Measurements from ENCODE around the gene SLC43A2. TPM values are rescaled to one million over a fixed set of nuclear protein-coding genes. Genes with fewer than 3 reads are reported as not detected.
A peak's percentile ranks its signal among the peaks of the same experiment; 100 is the strongest.

The SLC43A2 gene
- total and polyA plus RNA-seq, 10 donors = 12.6 to 84.6 (median 61.2) TPM

GRCh38 chr17:1568950-1569810 is 59.5 kb downstream of the SLC43A2 start:
- WGBS, 5 donors = 72 to 80% (median 75%) methylated on average over 27 of the region's 27 CpGs
- peaks cover 4 to 35% (median 27%) of the 10 kb centered on the region in 6 donors for H3K4me1 ChIP-seq
- no peak for DNase-seq
- no peak overlapping the region for H3K4me3 ChIP-seq
- no peak overlapping the region for H3K27ac ChIP-seq
- H3K9me3 ChIP-seq = no peaks in the 10 kb centered on the region
- intact Hi-C loops (cut with DNase I; ENCODE audit: low total_unique reads) = no loop called here
- H3K36me3 ChIP-seq = no peaks in the 10 kb centered on the region
- H3K27me3 ChIP-seq (replicated peaks in 1 of 7) = no peaks in the 10 kb centered on the region
- TF ChIP-seq POLR2AphosphoS5 (IDR thresholded peaks at IDR 0.05) (peak in 1 of 3 donors; percentile 8), POLR2A (IDR thresholded peaks at IDR 0.05) (no peak)
- TF ChIP-seq, protein P1, sequence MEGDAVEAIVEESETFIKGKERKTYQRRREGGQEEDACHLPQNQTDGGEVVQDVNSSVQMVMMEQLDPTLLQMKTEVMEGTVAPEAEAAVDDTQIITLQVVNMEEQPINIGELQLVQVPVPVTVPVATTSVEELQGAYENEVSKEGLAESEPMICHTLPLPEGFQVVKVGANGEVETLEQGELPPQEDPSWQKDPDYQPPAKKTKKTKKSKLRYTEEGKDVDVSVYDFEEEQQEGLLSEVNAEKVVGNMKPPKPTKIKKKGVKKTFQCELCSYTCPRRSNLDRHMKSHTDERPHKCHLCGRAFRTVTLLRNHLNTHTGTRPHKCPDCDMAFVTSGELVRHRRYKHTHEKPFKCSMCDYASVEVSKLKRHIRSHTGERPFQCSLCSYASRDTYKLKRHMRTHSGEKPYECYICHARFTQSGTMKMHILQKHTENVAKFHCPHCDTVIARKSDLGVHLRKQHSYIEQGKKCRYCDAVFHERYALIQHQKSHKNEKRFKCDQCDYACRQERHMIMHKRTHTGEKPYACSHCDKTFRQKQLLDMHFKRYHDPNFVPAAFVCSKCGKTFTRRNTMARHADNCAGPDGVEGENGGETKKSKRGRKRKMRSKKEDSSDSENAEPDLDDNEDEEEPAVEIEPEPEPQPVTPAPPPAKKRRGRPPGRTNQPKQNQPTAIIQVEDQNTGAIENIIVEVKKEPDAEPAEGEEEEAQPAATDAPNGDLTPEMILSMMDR (IDR thresholded peaks at IDR 0.05 in 8 of 11, conservative IDR thresholded peaks at IDR 0.05 in 3 of 11) = no peak

DNA sequence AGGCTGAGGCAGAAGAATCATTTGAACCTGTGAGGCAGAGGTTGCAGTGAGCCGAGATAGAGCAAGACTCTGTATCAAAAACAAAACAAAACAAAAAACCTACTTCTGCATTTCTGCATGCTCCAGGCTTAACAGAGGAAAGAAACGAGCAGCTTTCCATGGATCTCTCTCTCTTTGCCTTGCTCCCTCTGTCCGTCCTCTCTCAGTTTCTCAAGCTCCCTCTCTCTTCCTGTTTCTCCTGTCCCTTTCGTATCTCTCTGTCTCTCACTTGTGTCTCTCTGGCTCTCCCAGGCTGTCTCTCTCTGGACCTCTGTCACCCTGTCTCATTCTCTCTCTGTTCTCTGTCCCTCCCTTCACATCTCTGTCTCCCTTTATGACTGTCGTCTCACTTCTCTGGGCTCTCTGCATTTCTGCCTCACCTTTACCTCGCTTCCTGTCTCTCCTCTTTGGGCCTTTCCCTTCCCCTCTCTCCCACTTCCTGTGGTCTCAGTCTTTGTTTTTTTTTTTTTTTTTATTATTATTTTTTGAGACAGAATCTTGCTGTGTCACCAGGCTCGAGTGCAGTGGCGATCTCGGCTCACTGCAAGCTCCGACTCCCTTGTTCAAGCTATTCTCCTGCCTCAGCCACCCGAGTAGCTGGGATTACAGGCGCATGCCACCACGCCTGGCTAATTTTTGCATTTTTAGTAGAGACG is 62.0 kb downstream of the SLC43A2 start:
- Histone ChIP-seq H3K9me3 (no peaks in the 10 kb centered on the region), H3K4me3 (peak overlapping the region in 2 of 8 donors; percentile 13 to 50), H3K27me3 (replicated peaks in 1 of 7) (no peaks in the 10 kb centered on the region), H3K36me3 (no peaks in the 10 kb centered on the region), H3K27ac (peak overlapping the region in 6 of 8 donors; percentile 5 to 77 (median 58)), H3K4me1 (peaks cover 6 to 40% (median 31%) of the 10 kb centered on the region in 6 donors)
- intact Hi-C loops (cut with DNase I; ENCODE audit: low total_unique reads) = no loop called here
- WGBS, 5 donors = 25 to 41% (median 29%) methylated on average over 14 of the region's 14 CpGs
- DNase-seq = no peak
- peak in 1 of 3 donors; percentile 8 for TF ChIP-seq POLR2AphosphoS5 (IDR thresholded peaks at IDR 0.05)
- TF ChIP-seq POLR2A (IDR thresholded peaks at IDR 0.05) = no peak
- TF ChIP-seq, protein P1 (IDR thresholded peaks at IDR 0.05 in 8 of 11, conservative IDR thresholded peaks at IDR 0.05 in 3 of 11) = no peak

GRCh38 chr17:1565877-1566276 is 62.8 kb downstream of the SLC43A2 start:
- TF ChIP-seq POLR2AphosphoS5 (IDR thresholded peaks at IDR 0.05) (no peak), POLR2A (IDR thresholded peaks at IDR 0.05) (no peak)
- TF ChIP-seq, protein P1 (IDR thresholded peaks at IDR 0.05 in 8 of 11, conservative IDR thresholded peaks at IDR 0.05 in 3 of 11) = no peak
- Histone ChIP-seq H3K36me3 (no peaks in the 10 kb centered on the region), H3K4me1 (peaks cover 13 to 47% (median 39%) of the 10 kb centered on the region in 6 donors), H3K9me3 (no peaks in the 10 kb centered on the region), H3K27me3 (replicated peaks in 1 of 7) (no peaks in the 10 kb centered on the region), H3K4me3 (no peak overlapping the region), H3K27ac (peak overlapping the region in 4 of 8 donors; percentile 57 to 77 (median 59))
- intact Hi-C loops (cut with DNase I; ENCODE audit: low total_unique reads) = no loop called here
- WGBS, 5 donors = 42 to 58% (median 49%) methylated on average over 6 of the region's 6 CpGs
- DNase-seq = no peak

All from spleen (tissue), 11 donors.